ENCODE data around the gene TLDC2. TPM values are rescaled to one million over a fixed set of nuclear protein-coding genes. Genes with fewer than 3 reads are reported as not detected.

The TLDC2 gene
- total and polyA plus RNA-seq, 5 donors from 2014 or later = 0.32 to 0.57 (median 0.41) TPM; not detected in 1

- Mint-ChIP-seq H3K36me3 (no peaks in the 10 kb centered on the region), H3K27ac (no peak overlapping the region)
Measured at GRCh38 chr20:36860339-36860738, 15.6 kb upstream of the TLDC2 start.

GRCh38 chr20:36860811-36861624, 14.9 kb upstream of the TLDC2 start:
- no peak overlapping the region for H3K4me3 ChIP-seq (ENCODE audit: low read depth, low read length)

More at GRCh38 chr20:36860339-36860738, 15.6 kb upstream of the TLDC2 start:
- Mint-ChIP-seq H3K9me3 (no peaks in the 10 kb centered on the region), H3K4me1 (peaks cover 0 to 29% (median 14%) of the 10 kb centered on the region in 4 donors), H3K4me3 (peak overlapping the region in 3 of 4 donors; percentile 3 to 65 (median 9)), H3K27me3 (peaks cover 46% of the 10 kb centered on the region)
- H3K4me3 ChIP-seq (ENCODE audit: low read depth, low read length) = no peak overlapping the region
- no peaks in the 10 kb centered on the region for H3K36me3 ChIP-seq (ENCODE audit: control insufficient read depth, insufficient read depth, low read length)
- peaks cover 9% of the 10 kb centered on the region for H3K4me1 ChIP-seq (ENCODE audit: control insufficient read depth, insufficient read depth, low read length, poor library complexity, severe bottlenecking)
- no peaks in the 10 kb centered on the region for H3K27me3 ChIP-seq (ENCODE audit: control insufficient read depth, insufficient read depth, low read length)
- DNase-seq (no peak), ATAC-seq (ENCODE audit: low read depth in 2 of 2) (no peak)
- H3K27ac ChIP-seq (ENCODE audit: insufficient read depth, low read length, poor library complexity, severe bottlenecking) = no peak overlapping the region
- no peaks in the 10 kb centered on the region for H3K9me3 ChIP-seq (ENCODE audit: control insufficient read depth in 2 of 2, low read length in 2 of 2)

GRCh38 chr20:36861625-36861874, 14.4 kb upstream of the TLDC2 start:
- Mint-ChIP-seq H3K27me3 (peaks cover 58% of the 10 kb centered on the region), H3K4me3 (peak overlapping the region; percentile 12 to 80 (median 64)), H3K36me3 (no peaks in the 10 kb centered on the region), H3K9me3 (no peaks in the 10 kb centered on the region), H3K27ac (peak overlapping the region in 1 of 3 donors; percentile 69), H3K4me1 (peaks cover 0 to 24% (median 16%) of the 10 kb centered on the region in 4 donors)
- H3K9me3 ChIP-seq (ENCODE audit: control insufficient read depth in 2 of 2, low read length in 2 of 2) = no peaks in the 10 kb centered on the region
- no peak overlapping the region for H3K4me3 ChIP-seq (ENCODE audit: low read depth, low read length)
- ATAC-seq (ENCODE audit: low read depth in 2 of 2) (no peak), DNase-seq (no peak)
- H3K36me3 ChIP-seq (ENCODE audit: control insufficient read depth, insufficient read depth, low read length) = no peaks in the 10 kb centered on the region
- peaks cover 5% of the 10 kb centered on the region for H3K27me3 ChIP-seq (ENCODE audit: control insufficient read depth, insufficient read depth, low read length)
- H3K27ac ChIP-seq (ENCODE audit: insufficient read depth, low read length, poor library complexity, severe bottlenecking) = no peak overlapping the region
- peaks cover 4% of the 10 kb centered on the region for H3K4me1 ChIP-seq (ENCODE audit: control insufficient read depth, insufficient read depth, low read length, poor library complexity, severe bottlenecking)

More at GRCh38 chr20:36860811-36861624, 14.9 kb upstream of the TLDC2 start:
- Histone ChIP-seq H3K27me3 (ENCODE audit: control insufficient read depth, insufficient read depth, low read length) (peaks cover 5% of the 10 kb centered on the region), H3K36me3 (ENCODE audit: control insufficient read depth, insufficient read depth, low read length) (no peaks in the 10 kb centered on the region), H3K9me3 (ENCODE audit: control insufficient read depth in 2 of 2, low read length in 2 of 2) (no peaks in the 10 kb centered on the region), H3K27ac (ENCODE audit: insufficient read depth, low read length, poor library complexity, severe bottlenecking) (no peak overlapping the region), H3K4me1 (ENCODE audit: control insufficient read depth, insufficient read depth, low read length, poor library complexity, severe bottlenecking) (peaks cover 9% of the 10 kb centered on the region)
- DNase-seq (no peak), ATAC-seq (ENCODE audit: low read depth in 2 of 2) (no peak)
- peak overlapping the region; percentile 63 to 80 (median 65) for H3K4me3 Mint-ChIP-seq
- no peaks in the 10 kb centered on the region for H3K36me3 Mint-ChIP-seq
- peaks cover 52% of the 10 kb centered on the region for H3K27me3 Mint-ChIP-seq
- H3K27ac Mint-ChIP-seq = peak overlapping the region in 1 of 3 donors; percentile 69
- no peaks in the 10 kb centered on the region for H3K9me3 Mint-ChIP-seq
- peaks cover 0 to 25% (median 15%) of the 10 kb centered on the region in 4 donors for H3K4me1 Mint-ChIP-seq

GRCh38 chr20:36861875-36862801, 13.8 kb upstream of the TLDC2 start:
- no peak for DNase-seq
- Histone ChIP-seq H3K36me3 (ENCODE audit: control insufficient read depth, insufficient read depth, low read length) (no peaks in the 10 kb centered on the region), H3K27ac (ENCODE audit: insufficient read depth, low read length, poor library complexity, severe bottlenecking) (no peak overlapping the region), H3K27me3 (ENCODE audit: control insufficient read depth, insufficient read depth, low read length) (peaks cover 5% of the 10 kb centered on the region), H3K4me3 (ENCODE audit: low read depth, low read length) (no peak overlapping the region), H3K4me1 (ENCODE audit: control insufficient read depth, insufficient read depth, low read length, poor library complexity, severe bottlenecking) (peaks cover 4% of the 10 kb centered on the region), H3K9me3 (ENCODE audit: control insufficient read depth in 2 of 2, low read length in 2 of 2) (no peaks in the 10 kb centered on the region)
- peak overlapping the region in 2 of 4 donors; percentile 63 to 65 for H3K4me3 Mint-ChIP-seq
- peaks cover 60% of the 10 kb centered on the region for H3K27me3 Mint-ChIP-seq
- no peaks in the 10 kb centered on the region for H3K36me3 Mint-ChIP-seq
- H3K27ac Mint-ChIP-seq = no peak overlapping the region
- H3K9me3 Mint-ChIP-seq = no peaks in the 10 kb centered on the region
- peaks cover 0 to 18% (median 11%) of the 10 kb centered on the region in 4 donors for H3K4me1 Mint-ChIP-seq
- ATAC-seq (ENCODE audit: low read depth in 2 of 2) = no peak

GRCh38 chr20:36862857-36863668, 12.9 kb upstream of the TLDC2 start:
- H3K27me3 ChIP-seq (ENCODE audit: control insufficient read depth, insufficient read depth, low read length) = peaks cover 5% of the 10 kb centered on the region
- no peak for DNase-seq
- peak; percentile 25 to 32 for ATAC-seq (ENCODE audit: low read depth in 2 of 2)
- H3K4me1 Mint-ChIP-seq = peaks cover 0 to 14% (median 9%) of the 10 kb centered on the region in 4 donors
- H3K4me1 ChIP-seq (ENCODE audit: control insufficient read depth, insufficient read depth, low read length, poor library complexity, severe bottlenecking) = peaks cover 4% of the 10 kb centered on the region
- H3K4me3 ChIP-seq (ENCODE audit: low read depth, low read length) = no peak overlapping the region
- no peaks in the 10 kb centered on the region for H3K36me3 Mint-ChIP-seq
- H3K4me3 Mint-ChIP-seq = no peak overlapping the region
- H3K9me3 Mint-ChIP-seq = no peaks in the 10 kb centered on the region
- no peak overlapping the region for H3K27ac Mint-ChIP-seq
- H3K9me3 ChIP-seq (ENCODE audit: control insufficient read depth in 2 of 2, low read length in 2 of 2) = no peaks in the 10 kb centered on the region
- H3K36me3 ChIP-seq (ENCODE audit: control insufficient read depth, insufficient read depth, low read length) = no peaks in the 10 kb centered on the region
- H3K27me3 Mint-ChIP-seq = peaks cover 59% of the 10 kb centered on the region
- no peak overlapping the region for H3K27ac ChIP-seq (ENCODE audit: insufficient read depth, low read length, poor library complexity, severe bottlenecking)

- Mint-ChIP-seq H3K4me1 (peaks cover 0 to 14% (median 10%) of the 10 kb centered on the region in 4 donors), H3K4me3 (peak overlapping the region in 3 of 4 donors; percentile 61 to 82 (median 78)), H3K27me3 (peaks cover 60% of the 10 kb centered on the region), H3K36me3 (no peaks in the 10 kb centered on the region), H3K27ac (peak overlapping the region in 1 of 3 donors; percentile 51), H3K9me3 (peaks cover 0 to 4% (median 0%) of the 10 kb centered on the region in 7 donors)
- H3K4me1 ChIP-seq (ENCODE audit: control insufficient read depth, insufficient read depth, low read length, poor library complexity, severe bottlenecking) = peaks cover 4% of the 10 kb centered on the region
- DNase-seq (no peak), ATAC-seq (ENCODE audit: low read depth in 2 of 2) (no peak)
- H3K4me3 ChIP-seq (ENCODE audit: low read depth, low read length) = no peak overlapping the region
- H3K27me3 ChIP-seq (ENCODE audit: control insufficient read depth, insufficient read depth, low read length) = peaks cover 5% of the 10 kb centered on the region
- H3K27ac ChIP-seq (ENCODE audit: insufficient read depth, low read length, poor library complexity, severe bottlenecking) = no peak overlapping the region
- no peaks in the 10 kb centered on the region for H3K36me3 ChIP-seq (ENCODE audit: control insufficient read depth, insufficient read depth, low read length)
- no peaks in the 10 kb centered on the region for H3K9me3 ChIP-seq (ENCODE audit: control insufficient read depth in 2 of 2, low read length in 2 of 2)
Measured at GRCh38 chr20:36865076-36865860, 10.7 kb upstream of the TLDC2 start.

GRCh38 chr20:36865861-36866149, 10.1 kb upstream of the TLDC2 start:
- peaks cover 0 to 14% (median 10%) of the 10 kb centered on the region in 4 donors for H3K4me1 Mint-ChIP-seq
- H3K9me3 ChIP-seq (ENCODE audit: control insufficient read depth in 2 of 2, low read length in 2 of 2) = no peaks in the 10 kb centered on the region
- no peak overlapping the region for H3K27ac Mint-ChIP-seq
- H3K36me3 ChIP-seq (ENCODE audit: control insufficient read depth, insufficient read depth, low read length) = no peaks in the 10 kb centered on the region
- H3K27me3 ChIP-seq (ENCODE audit: control insufficient read depth, insufficient read depth, low read length) = peaks cover 5% of the 10 kb centered on the region
- H3K27me3 Mint-ChIP-seq = peaks cover 56% of the 10 kb centered on the region
- peaks cover 0 to 4% (median 0%) of the 10 kb centered on the region in 7 donors for H3K9me3 Mint-ChIP-seq
- DNase-seq (no peak), ATAC-seq (ENCODE audit: low read depth in 2 of 2) (no peak)
- H3K4me1 ChIP-seq (ENCODE audit: control insufficient read depth, insufficient read depth, low read length, poor library complexity, severe bottlenecking) = peaks cover 4% of the 10 kb centered on the region
- no peak overlapping the region for H3K27ac ChIP-seq (ENCODE audit: insufficient read depth, low read length, poor library complexity, severe bottlenecking)
- H3K4me3 ChIP-seq (ENCODE audit: low read depth, low read length) = no peak overlapping the region
- H3K36me3 Mint-ChIP-seq = no peaks in the 10 kb centered on the region
- peak overlapping the region in 3 of 4 donors; percentile 36 to 78 (median 55) for H3K4me3 Mint-ChIP-seq

All from CD4-positive, CD25-positive, alpha-beta regulatory T cell (primary cell).